GM06990 (cell line): ENCODE results near the gene CLDN24.
"Not testable (repeated sequence)": the region's sequence is repeated elsewhere in the genome, so short reads cannot be mapped to it uniquely, and the experiment has no call there.

Experiments
- DNase-seq: peaks from one replicate; pipeline ENCODE4 v3.0.0-alpha.2; 2011; ENCODE audit not compliant: insufficient read length; ENCODE audit errors: extremely low read depth
- H3K27me3 ChIP-seq: replicated peaks from 2 replicates; pipeline ENCODE4 v1.6.0; 2011; ENCODE audit warnings: low read length; ENCODE audit not compliant: control insufficient read depth, insufficient read depth
- H3K36me3 ChIP-seq: 2 replicates; pipeline ENCODE4 v1.5.1; 2011; ENCODE audit warnings: low read length; ENCODE audit not compliant: control insufficient read depth, insufficient read depth
- H3K4me3 ChIP-seq: replicated peaks from 2 replicates; pipeline ENCODE4 v1.5.1; 2011; ENCODE audit warnings: low read depth, mild to moderate bottlenecking, control low read depth, low read length
- CTCF ChIP-seq: IDR thresholded peaks from 2 replicates; pipeline ENCODE4 v1.5.1; 2011; ENCODE audit warnings: low read length, control low read depth, mild to moderate bottlenecking, inconsistent platforms; ENCODE audit not compliant: insufficient read depth, poor library complexity, severe bottlenecking

CLDN24 gene

GRCh38 chr4:183330841-183331240, 8.6 kb upstream of the CLDN24 start:
- no peak overlapping the region for H3K4me3 ChIP-seq
- H3K36me3 ChIP-seq: no peaks in the 10 kb centered on the region
- DNase-seq: no peak
- TF ChIP-seq CTCF: no peak
- H3K27me3 ChIP-seq: no peaks in the 10 kb centered on the region; the same call in none of the 2 replicates

GRCh38 chr4:183329954-183330742, 7.9 kb upstream of the CLDN24 start:
- no peak for TF ChIP-seq CTCF
- Histone ChIP-seq H3K36me3 (no peaks in the 10 kb centered on the region), H3K4me3 (no peak overlapping the region), H3K27me3 (no peaks in the 10 kb centered on the region; the same call in none of the 2 replicates)
- DNase-seq: no peak

GRCh38 chr4:183329244-183329643, 7.0 kb upstream of the CLDN24 start:
- no peak overlapping the region for H3K4me3 ChIP-seq
- no peak for DNase-seq
- no peak for TF ChIP-seq CTCF
- H3K27me3 ChIP-seq: no peaks in the 10 kb centered on the region; the same call in none of the 2 replicates
- H3K36me3 ChIP-seq: no peaks in the 10 kb centered on the region

- H3K27me3 ChIP-seq: no peaks in the 10 kb centered on the region; the same call in none of the 2 replicates
- no peaks in the 10 kb centered on the region for H3K36me3 ChIP-seq
- no peak for DNase-seq
- TF ChIP-seq CTCF: no peak
- H3K4me3 ChIP-seq: no peak overlapping the region
Measured at GRCh38 chr4:183328832-183329231, 6.6 kb upstream of the CLDN24 start.

- TF ChIP-seq CTCF: no peak
- H3K4me3 ChIP-seq: no peak overlapping the region
- H3K27me3 ChIP-seq: no peaks in the 10 kb centered on the region; the same call in none of the 2 replicates
- H3K36me3 ChIP-seq: no peaks in the 10 kb centered on the region
- no peak for DNase-seq
Measured at GRCh38 chr4:183327827-183328226, 5.6 kb upstream of the CLDN24 start.

- H3K4me3 ChIP-seq: no peak overlapping the region
- no peaks in the 10 kb centered on the region for H3K36me3 ChIP-seq
- no peaks in the 10 kb centered on the region; the same call in none of the 2 replicates for H3K27me3 ChIP-seq
- no peak for TF ChIP-seq CTCF
- DNase-seq: no peak
Measured at GRCh38 chr4:183326853-183327252, 4.6 kb upstream of the CLDN24 start.

GRCh38 chr4:183326387-183326786, 4.2 kb upstream of the CLDN24 start:
- not testable (repeated sequence) for H3K36me3 ChIP-seq, H3K4me3 ChIP-seq, H3K27me3 ChIP-seq, DNase-seq
